H9 (cell line): ENCODE data around the gene DNM1. TPM values are rescaled to one million over a fixed set of nuclear protein-coding genes. Genes with fewer than 3 reads are reported as not detected.

ENCODE experiments used
- DNase-seq: peaks from one replicate; pipeline ENCODE4 v3.0.0-alpha.2; 2017
- H2AFZ ChIP-seq: one replicate; pipeline ENCODE4 v1.6.1; 2013; ENCODE audit warnings: mild to moderate bottlenecking, low read length, control low read depth, moderate library complexity
- H2AK5ac ChIP-seq: 2 replicates; pipeline ENCODE4 v1.6.1; 2013; ENCODE audit warnings: low read length, control low read depth, mixed read lengths; ENCODE audit not compliant: insufficient read length
- H2BK120ac ChIP-seq: one replicate; pipeline ENCODE4 v1.6.1; 2013; ENCODE audit warnings: low read depth, mild to moderate bottlenecking, low read length, control low read depth, inconsistent platforms; ENCODE audit not compliant: poor library complexity, severe bottlenecking
- H2BK12ac ChIP-seq: 2 replicates; pipeline ENCODE4 v1.6.1; 2013; ENCODE audit warnings: low read length, control low read depth, mixed read lengths, low read depth; ENCODE audit not compliant: insufficient read length
- H2BK15ac ChIP-seq: 2 replicates; pipeline ENCODE4 v1.6.1; 2013; ENCODE audit warnings: low read depth, low read length, control low read depth
- H2BK20ac ChIP-seq: one replicate; pipeline ENCODE4 v1.6.1; 2013; ENCODE audit warnings: low read depth, mild to moderate bottlenecking, low read length, control low read depth, inconsistent platforms; ENCODE audit not compliant: poor library complexity, severe bottlenecking
- H2BK5ac ChIP-seq: 2 replicates; pipeline ENCODE4 v1.6.1; 2013; ENCODE audit warnings: low read length, control low read depth, mixed read lengths; ENCODE audit not compliant: insufficient read length
- H3K14ac ChIP-seq: 2 replicates; pipeline ENCODE4 v1.6.1; 2013; ENCODE audit warnings: low read length, control low read depth; ENCODE audit not compliant: insufficient read depth
- H3K18ac ChIP-seq: 2 replicates; pipeline ENCODE4 v1.6.1; 2013; ENCODE audit warnings: low read depth, mild to moderate bottlenecking, mixed read lengths, low read length, control low read depth; ENCODE audit not compliant: insufficient read length
- H3K23ac ChIP-seq: 2 replicates; pipeline ENCODE4 v1.6.1; 2013; ENCODE audit warnings: low read length, control low read depth, mixed read lengths, low read depth; ENCODE audit not compliant: insufficient read length
- H3K23me2 ChIP-seq: 2 replicates; pipeline ENCODE4 v1.6.1; 2013; ENCODE audit warnings: low read depth, mild to moderate bottlenecking, mixed read lengths, low read length, control low read depth; ENCODE audit not compliant: insufficient read length, poor library complexity, severe bottlenecking
- H3K27ac ChIP-seq: 2 replicates; pipeline ENCODE4 v1.5.1; 2013; ENCODE audit warnings: low read length, control low read depth, mixed read lengths, low read depth; ENCODE audit not compliant: insufficient read length
- H3K27me3 ChIP-seq: 2 replicates; pipeline ENCODE4 v1.6.1; 2013; ENCODE audit warnings: low read length, control low read depth, inconsistent platforms; ENCODE audit not compliant: insufficient read depth
- H3K4ac ChIP-seq: 2 replicates; pipeline ENCODE4 v1.6.1; 2013; ENCODE audit warnings: low read depth, mild to moderate bottlenecking, control low read depth, inconsistent platforms, low read length, moderate library complexity
- H3K4me1 ChIP-seq: 2 replicates; pipeline ENCODE4 v1.6.1; 2013; ENCODE audit warnings: low read length, control low read depth, inconsistent platforms; ENCODE audit not compliant: insufficient read depth
- H3K4me2 ChIP-seq: 2 replicates; pipeline ENCODE4 v1.6.1; 2013; ENCODE audit warnings: low read length, control low read depth, mixed read lengths; ENCODE audit not compliant: insufficient read length, insufficient read depth
- H3K56ac ChIP-seq: 2 replicates; pipeline ENCODE4 v1.6.1; 2013; ENCODE audit warnings: low read depth, mild to moderate bottlenecking, mixed read lengths, low read length, control low read depth; ENCODE audit not compliant: insufficient read length
- H3K79me1 ChIP-seq: 2 replicates; pipeline ENCODE4 v1.6.1; 2013; ENCODE audit warnings: low read depth, mild to moderate bottlenecking, moderate library complexity, low read length, control low read depth, inconsistent platforms; ENCODE audit not compliant: insufficient read depth, poor library complexity, severe bottlenecking
- H3K79me2 ChIP-seq: 2 replicates; pipeline ENCODE4 v1.6.1; 2013; ENCODE audit warnings: low read length, control low read depth, inconsistent platforms; ENCODE audit not compliant: insufficient read depth
- H3K9ac ChIP-seq: 2 replicates; pipeline ENCODE4 v1.6.1; 2013; ENCODE audit warnings: low read length, control low read depth, mixed read lengths; ENCODE audit not compliant: insufficient read length; ENCODE audit errors: extremely low read depth
- H3K9me3 ChIP-seq: one replicate; pipeline ENCODE4 v1.6.1; 2013; ENCODE audit warnings: low read depth, low read length, inconsistent platforms; ENCODE audit not compliant: control insufficient read depth
- H3T11ph ChIP-seq: one replicate; pipeline ENCODE4 v1.6.1; 2013; ENCODE audit warnings: mild to moderate bottlenecking, low read length, control low read depth, inconsistent platforms
- H4K20me1 ChIP-seq: one replicate; pipeline ENCODE4 v1.6.1; 2013; ENCODE audit not compliant: control insufficient read depth, insufficient read length, insufficient read depth
- H4K5ac ChIP-seq: 2 replicates; pipeline ENCODE4 v1.6.1; 2013; ENCODE audit warnings: low read depth, mild to moderate bottlenecking, mixed read lengths, low read length, control low read depth; ENCODE audit not compliant: insufficient read length
- H4K8ac ChIP-seq: replicated peaks from 2 replicates; pipeline ENCODE4 v1.6.1; 2013; ENCODE audit warnings: low read length, control low read depth, mixed read lengths, low read depth; ENCODE audit not compliant: insufficient read length
- H4K91ac ChIP-seq: 2 replicates; pipeline ENCODE4 v1.6.1; 2013; ENCODE audit warnings: low read depth, mild to moderate bottlenecking, moderate library complexity, mixed read lengths, low read length, control low read depth; ENCODE audit not compliant: insufficient read length
- H3K27ac Mint-ChIP-seq, 3 experiments: 2 replicates in 2 of 3; 3 replicates in 1 of 3; pipeline ENCODE4 v1.8.0; 2020 to 2021; ENCODE audit warnings: mixed read lengths in 3 of 3, mild to moderate bottlenecking in 1 of 3, moderate library complexity in 1 of 3
- H3K27me3 Mint-ChIP-seq: 2 replicates; pipeline ENCODE4 v1.8.0; 2021; ENCODE audit warnings: low read depth, mild to moderate bottlenecking, moderate library complexity, mixed read lengths
- H3K36me3 Mint-ChIP-seq, 3 experiments: 2 replicates in 2 of 3; 3 replicates in 1 of 3; pipeline ENCODE4 v1.8.0; 2020 to 2021; ENCODE audit warnings: low read depth in 3 of 3, mixed read lengths in 3 of 3; ENCODE audit not compliant: insufficient read depth in 1 of 3
- H3K4me1 Mint-ChIP-seq, 2 experiments: 2 replicates each; pipeline ENCODE4 v1.8.0; 2020; ENCODE audit warnings: mixed read lengths in 2 of 2
- H3K4me3 Mint-ChIP-seq, 2 experiments: 2 replicates in 1 of 2; 3 replicates in 1 of 2; pipeline ENCODE4 v1.8.0; 2020 to 2021; ENCODE audit warnings: mild to moderate bottlenecking in 2 of 2, mixed read lengths in 2 of 2, moderate library complexity in 1 of 2
- H3K9me3 Mint-ChIP-seq, 2 experiments: 2 replicates in 1 of 2; 3 replicates in 1 of 2; pipeline ENCODE4 v1.8.0; 2020; ENCODE audit warnings: mild to moderate bottlenecking in 2 of 2, mixed read lengths in 2 of 2, moderate library complexity in 1 of 2
- WGBS: extraction: QIAGEN DNeasy Blood & Tissue Kit; methylation state at CpG from one replicate; pipeline ENCODE4 v1.1.7; 2013; ENCODE audit warnings: missing lambda C conversion rate, low lambda C conversion rate, mixed read lengths; ENCODE audit not compliant: insufficient read length; ENCODE audit errors: extremely low coverage; 5-methylcytosine and 5-hydroxymethylcytosine counted together
- total RNA-seq: library from RNA; stranded (reverse); gene quantifications from 2 replicates; pipeline ENCODE4 v1.2.1, GENCODE V29; 2021
- TF ChIP-seq, protein P1 (sequence below): fragments of 200-600 bp; sonication (generic); conservative IDR thresholded peaks from 3 replicates; pipeline ENCODE4 v1.8.0; 2021; ENCODE audit warnings: antibody characterized with exemption, mild to moderate bottlenecking

DNM1 gene
- total RNA-seq, 1 experiment from 2014 or later = 58.0 TPM

DNA sequence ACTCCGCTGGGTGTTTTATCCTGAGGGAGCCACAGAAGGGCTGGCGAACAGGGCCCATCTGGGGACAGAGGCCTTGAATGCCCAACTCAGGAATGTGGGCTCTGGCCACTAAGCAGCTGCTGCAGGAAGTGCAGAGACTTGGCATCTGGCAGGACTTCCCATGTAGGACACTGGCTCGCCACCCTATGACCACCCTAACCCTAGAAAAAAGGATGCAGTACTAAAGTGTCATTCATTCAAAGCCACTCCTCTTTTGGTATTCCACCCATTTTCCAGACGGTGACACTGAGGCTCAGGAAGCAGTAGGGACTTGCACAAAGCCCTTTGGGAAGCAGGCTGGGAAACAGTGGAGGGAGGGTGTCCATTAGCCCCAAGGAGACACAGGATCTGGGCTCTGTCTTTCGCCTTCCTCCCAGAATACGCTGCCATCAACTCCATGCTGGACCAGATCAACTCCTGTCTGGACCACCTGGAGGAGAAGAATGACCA, 40.1 kb upstream of the DNM1 start:
- H3T11ph ChIP-seq = no peak overlapping the region
- no peaks in the 10 kb centered on the region for H3K9me3 ChIP-seq
- peaks cover 7% of the 10 kb centered on the region for H3K23me2 ChIP-seq
- H3K79me1 ChIP-seq = no peaks in the 10 kb centered on the region
- no peak overlapping the region for H3K4me2 ChIP-seq
- no peak overlapping the region for H3K9ac ChIP-seq
- H3K4me3 Mint-ChIP-seq = no peak overlapping the region
- no peaks in the 10 kb centered on the region for H3K9me3 Mint-ChIP-seq
- DNase-seq = no peak
- H4K91ac ChIP-seq = no peak overlapping the region
- no peak overlapping the region for H4K5ac ChIP-seq
- H3K27me3 Mint-ChIP-seq = no peaks in the 10 kb centered on the region
- no peak overlapping the region for H2AFZ ChIP-seq
- TF ChIP-seq, protein P1, sequence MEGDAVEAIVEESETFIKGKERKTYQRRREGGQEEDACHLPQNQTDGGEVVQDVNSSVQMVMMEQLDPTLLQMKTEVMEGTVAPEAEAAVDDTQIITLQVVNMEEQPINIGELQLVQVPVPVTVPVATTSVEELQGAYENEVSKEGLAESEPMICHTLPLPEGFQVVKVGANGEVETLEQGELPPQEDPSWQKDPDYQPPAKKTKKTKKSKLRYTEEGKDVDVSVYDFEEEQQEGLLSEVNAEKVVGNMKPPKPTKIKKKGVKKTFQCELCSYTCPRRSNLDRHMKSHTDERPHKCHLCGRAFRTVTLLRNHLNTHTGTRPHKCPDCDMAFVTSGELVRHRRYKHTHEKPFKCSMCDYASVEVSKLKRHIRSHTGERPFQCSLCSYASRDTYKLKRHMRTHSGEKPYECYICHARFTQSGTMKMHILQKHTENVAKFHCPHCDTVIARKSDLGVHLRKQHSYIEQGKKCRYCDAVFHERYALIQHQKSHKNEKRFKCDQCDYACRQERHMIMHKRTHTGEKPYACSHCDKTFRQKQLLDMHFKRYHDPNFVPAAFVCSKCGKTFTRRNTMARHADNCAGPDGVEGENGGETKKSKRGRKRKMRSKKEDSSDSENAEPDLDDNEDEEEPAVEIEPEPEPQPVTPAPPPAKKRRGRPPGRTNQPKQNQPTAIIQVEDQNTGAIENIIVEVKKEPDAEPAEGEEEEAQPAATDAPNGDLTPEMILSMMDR = no peak
- H3K23ac ChIP-seq = no peak overlapping the region
- no peaks in the 10 kb centered on the region for H3K27me3 ChIP-seq
- no peak overlapping the region for H3K18ac ChIP-seq
- no peak overlapping the region for H3K4ac ChIP-seq
- no peaks in the 10 kb centered on the region; the same call in 1 of the 2 replicates for H3K4me1 ChIP-seq
- no peak overlapping the region for H2BK20ac ChIP-seq
- peaks cover 12 to 54% (median 34%) of the 10 kb centered on the region in 3 experiments for H3K36me3 Mint-ChIP-seq
- no peak overlapping the region for H2BK5ac ChIP-seq
- no peak overlapping the region for H2BK120ac ChIP-seq
- no peaks in the 10 kb centered on the region for H3K79me2 ChIP-seq
- no peak overlapping the region for H4K8ac ChIP-seq
- no peak overlapping the region for H2AK5ac ChIP-seq
- H2BK12ac ChIP-seq = no peak overlapping the region
- H3K4me1 Mint-ChIP-seq = peaks cover 6 to 8% of the 10 kb centered on the region in 2 experiments
- no peak overlapping the region for H3K27ac ChIP-seq
- H3K56ac ChIP-seq = no peak overlapping the region
- no peak overlapping the region for H2BK15ac ChIP-seq
- no CpG with 5 or more reads among the region's 6 CpGs for WGBS
- no peak overlapping the region for H3K14ac ChIP-seq
- no peaks in the 10 kb centered on the region for H4K20me1 ChIP-seq
- no peak overlapping the region for H3K27ac Mint-ChIP-seq
